Kidney epithelial cell (primary cell): Measurements from ENCODE around the gene PCSK7. TPM values are rescaled to one million over a fixed set of nuclear protein-coding genes. Genes with fewer than 3 reads are reported as not detected.

Source experiments
- DNase-seq: peaks from one replicate; pipeline ENCODE4 v3.0.0-alpha.2; 2010; ENCODE audit warnings: low read depth
- H3K27me3 ChIP-seq: 2 replicates; pipeline ENCODE4 v1.6.0; 2011; ENCODE audit warnings: low read length; ENCODE audit not compliant: control insufficient read depth, insufficient read depth
- H3K36me3 ChIP-seq: 2 replicates; pipeline ENCODE4 v1.5.1; 2011; ENCODE audit warnings: low read length; ENCODE audit not compliant: control insufficient read depth, insufficient read depth
- H3K4me3 ChIP-seq: 2 replicates; pipeline ENCODE4 v1.5.1; 2011; ENCODE audit warnings: low read depth, mild to moderate bottlenecking, control low read depth, low read length
- CTCF ChIP-seq: IDR thresholded peaks from 2 replicates; pipeline ENCODE4 v1.5.1; 2011; ENCODE audit warnings: mild to moderate bottlenecking, moderate library complexity, low read length, control low read depth, inconsistent platforms; ENCODE audit not compliant: insufficient read depth, poor library complexity, severe bottlenecking
- total RNA-seq: library from RNA; depleted of rRNA; stranded (reverse); fragments of >200 nt; gene quantifications from 2 replicates; pipeline ENCODE4 v1.2.3, GENCODE V29; 2015

Gene PCSK7
- total RNA-seq, 1 donor from 2014 or later, result 38.3 TPM

GRCh38 chr11:117193130-117194020 lies 38.5 kb downstream of the PCSK7 start:
- TF ChIP-seq CTCF, result no peak
- no peaks in the 10 kb centered on the region for H3K36me3 ChIP-seq
- H3K27me3 ChIP-seq, result no peaks in the 10 kb centered on the region
- no peak overlapping the region for H3K4me3 ChIP-seq
- no peak for DNase-seq

GRCh38 chr11:117192401-117192875 lies 39.4 kb downstream of the PCSK7 start:
- no peak overlapping the region for H3K4me3 ChIP-seq
- H3K36me3 ChIP-seq, result no peaks in the 10 kb centered on the region
- no peak for TF ChIP-seq CTCF
- no peaks in the 10 kb centered on the region for H3K27me3 ChIP-seq
- no peak for DNase-seq

GRCh38 chr11:117191680-117192400 lies 40.0 kb downstream of the PCSK7 start:
- TF ChIP-seq CTCF, result no peak
- no peak for DNase-seq
- H3K27me3 ChIP-seq, result no peaks in the 10 kb centered on the region
- no peaks in the 10 kb centered on the region for H3K36me3 ChIP-seq
- no peak overlapping the region for H3K4me3 ChIP-seq

- DNase-seq, result no peak
- Histone ChIP-seq H3K36me3 (no peaks in the 10 kb centered on the region), H3K27me3 (no peaks in the 10 kb centered on the region), H3K4me3 (no peak overlapping the region)
- no peak for TF ChIP-seq CTCF
Observed at GRCh38 chr11:117189941-117190544, 41.8 kb downstream of the PCSK7 start.

GRCh38 chr11:117189191-117189940 lies 42.5 kb downstream of the PCSK7 start:
- Histone ChIP-seq H3K27me3 (no peaks in the 10 kb centered on the region), H3K36me3 (no peaks in the 10 kb centered on the region), H3K4me3 (no peak overlapping the region)
- no peak for DNase-seq
- no peak for TF ChIP-seq CTCF
